ENCODE results near the gene IQSEC1. TPM values are rescaled to one million over a fixed set of nuclear protein-coding genes. Genes with fewer than 3 reads are reported as not detected.

The IQSEC1 gene
- total and polyA plus RNA-seq, 2 donors (not counting 3 experiments of a cell fraction or from before 2014, with no cell fraction given) = 5.2 to 18.0 TPM

- ChIA-PET CTCF (no interaction called here), POLR2A (no interaction called here)
- H3K4me1 ChIP-seq (ENCODE audit: control insufficient read depth, extremely low read depth, insufficient read depth, low read length) = no peaks in the 10 kb centered on the region
- H3K9me1 ChIP-seq (replicated peaks; ENCODE audit: control insufficient read depth, extremely low read depth, insufficient read depth, low read length) = no peaks in the 10 kb centered on the region
- H3K79me2 ChIP-seq (ENCODE audit: control insufficient read depth, insufficient read depth, low read length) = no peaks in the 10 kb centered on the region
- intact Hi-C loops (cut with micrococcal nuclease) = no loop called here
- dilution Hi-C loops (cut with MboI; ENCODE audit: extremely low pct_ligation_motif_present, low sequenced_read_pairs) = no loop called here
- no peak overlapping the region for H3K4me3 ChIP-seq (replicated peaks in 1 of 3; ENCODE audit: insufficient read depth in 1 of 3, low read depth in 1 of 3, low read length in 3 of 3)
- H2AFZ ChIP-seq (ENCODE audit: low read depth, low read length) = no peak overlapping the region
- H3K4me2 ChIP-seq (ENCODE audit: insufficient read depth, low read length) = no peak overlapping the region
- FAIRE-seq (no peak), DNase-seq (ENCODE audit: low read depth, low spot score) (no peak)
- TF ChIP-seq POLR2AphosphoS5 (IDR thresholded peaks at IDR 0.05; ENCODE audit: insufficient read depth, low read depth, low read length) = no peak
- TF ChIP-seq, protein P1, sequence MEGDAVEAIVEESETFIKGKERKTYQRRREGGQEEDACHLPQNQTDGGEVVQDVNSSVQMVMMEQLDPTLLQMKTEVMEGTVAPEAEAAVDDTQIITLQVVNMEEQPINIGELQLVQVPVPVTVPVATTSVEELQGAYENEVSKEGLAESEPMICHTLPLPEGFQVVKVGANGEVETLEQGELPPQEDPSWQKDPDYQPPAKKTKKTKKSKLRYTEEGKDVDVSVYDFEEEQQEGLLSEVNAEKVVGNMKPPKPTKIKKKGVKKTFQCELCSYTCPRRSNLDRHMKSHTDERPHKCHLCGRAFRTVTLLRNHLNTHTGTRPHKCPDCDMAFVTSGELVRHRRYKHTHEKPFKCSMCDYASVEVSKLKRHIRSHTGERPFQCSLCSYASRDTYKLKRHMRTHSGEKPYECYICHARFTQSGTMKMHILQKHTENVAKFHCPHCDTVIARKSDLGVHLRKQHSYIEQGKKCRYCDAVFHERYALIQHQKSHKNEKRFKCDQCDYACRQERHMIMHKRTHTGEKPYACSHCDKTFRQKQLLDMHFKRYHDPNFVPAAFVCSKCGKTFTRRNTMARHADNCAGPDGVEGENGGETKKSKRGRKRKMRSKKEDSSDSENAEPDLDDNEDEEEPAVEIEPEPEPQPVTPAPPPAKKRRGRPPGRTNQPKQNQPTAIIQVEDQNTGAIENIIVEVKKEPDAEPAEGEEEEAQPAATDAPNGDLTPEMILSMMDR (IDR thresholded peaks at IDR 0.05; ENCODE audit: extremely low read depth in 1 of 2, insufficient read depth in 1 of 2, low read depth in 1 of 2, low read length in 2 of 2) = no peak
- TF ChIP-seq JUN (IDR thresholded peaks at IDR 0.05; ENCODE audit: borderline replicate concordance, insufficient read depth, insufficient read length, low read depth) = no peak
- no peak for TF ChIP-seq EZH2 (IDR thresholded peaks at IDR 0.05; ENCODE audit: borderline replicate concordance, low read depth, low read length, severe bottlenecking)
- TF ChIP-seq MYC (IDR thresholded peaks at IDR 0.05; ENCODE audit: low read depth, low read length) = no peak
- TF ChIP-seq, protein P2, sequence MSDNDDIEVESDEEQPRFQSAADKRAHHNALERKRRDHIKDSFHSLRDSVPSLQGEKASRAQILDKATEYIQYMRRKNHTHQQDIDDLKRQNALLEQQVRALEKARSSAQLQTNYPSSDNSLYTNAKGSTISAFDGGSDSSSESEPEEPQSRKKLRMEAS (IDR thresholded peaks at IDR 0.05; ENCODE audit: insufficient read depth, insufficient read length) = no peak
- no peak for TF ChIP-seq FOS (IDR thresholded peaks at IDR 0.05; ENCODE audit: borderline replicate concordance, insufficient read depth, low read length)
- no TSS peak for BruUV-seq (replicated peaks)
- no peaks in the 10 kb centered on the region for H3K9me3 ChIP-seq (replicated peaks; ENCODE audit: control insufficient read depth, insufficient read depth, low read length)
- no peak overlapping the region for H3K9ac ChIP-seq (replicated peaks; ENCODE audit: extremely low read depth, insufficient read depth, low read length)
- H3K36me3 ChIP-seq (ENCODE audit: control insufficient read depth in 2 of 2, extremely low read depth in 1 of 2, insufficient read depth in 2 of 2, low read length in 2 of 2) = no peaks in the 10 kb centered on the region
- H3K27ac ChIP-seq (ENCODE audit: insufficient read depth, low read depth, low read length) = no peak overlapping the region
- H3K27me3 ChIP-seq (ENCODE audit: control insufficient read depth in 2 of 2, insufficient read depth in 2 of 2, low read length in 2 of 2) = peaks cover 0 to 3% of the 10 kb centered on the region in 2 experiments
- no peaks in the 10 kb centered on the region for H4K20me1 ChIP-seq (replicated peaks; ENCODE audit: control insufficient read depth, extremely low read depth, insufficient read depth, low read length)
Measured at GRCh38 chr3:13040361-13041074, 32.7 kb downstream of the IQSEC1 start.
